BE2C (cell line): ENCODE measurements around the gene SS18L1. TPM values are rescaled to one million over a fixed set of nuclear protein-coding genes. Genes with fewer than 3 reads are reported as not detected.

Source experiments
- DNase-seq: peaks from one replicate; pipeline ENCODE4 v3.0.0-alpha.2; 2020
- H3K27me3 ChIP-seq: fragments of 250-450 bp; sonication (Bioruptor Pico); 2 replicates; pipeline ENCODE4 v1.5.1; 2020; ENCODE audit warnings: mild to moderate bottlenecking
- H3K36me3 ChIP-seq: fragments of 250-450 bp; sonication (Bioruptor Pico); 2 replicates; pipeline ENCODE4 v1.5.1; 2020; ENCODE audit warnings: mild to moderate bottlenecking
- H3K4me1 ChIP-seq: fragments of 250-450 bp; sonication (Bioruptor Pico); 2 replicates; pipeline ENCODE4 v1.5.1; 2020
- H3K4me3 ChIP-seq: 2 replicates; pipeline ENCODE4 v1.5.1; 2011; ENCODE audit warnings: low read depth, low read length
- H3K9me3 ChIP-seq: fragments of 250-450 bp; sonication (Bioruptor Pico); 2 replicates; pipeline ENCODE4 v1.5.1; 2020
- CTCF ChIP-seq: IDR thresholded peaks from 2 replicates; pipeline ENCODE4 v1.5.1; 2012; ENCODE audit warnings: mild to moderate bottlenecking, low read depth, low read length
- polyA plus RNA-seq: library from polyadenylated mRNA; unstranded; fragments of >200 nt; gene quantifications from one replicate; pipeline ENCODE4 v1.2.1, GENCODE V29; 2012; ENCODE audit warnings: low read depth, missing spikeins; ENCODE audit not compliant: insufficient read length, insufficient read depth

SS18L1 gene
- polyA plus RNA-seq: 65.5 TPM

- H3K36me3 ChIP-seq: peaks cover 55% of the 10 kb centered on the region
- H3K27me3 ChIP-seq: no peaks in the 10 kb centered on the region; the same call in 1 of the 2 replicates
- no peak for TF ChIP-seq CTCF
- H3K9me3 ChIP-seq: no peaks in the 10 kb centered on the region
- DNase-seq: peak; percentile 90
- H3K4me3 ChIP-seq: peak within 1 kb of the TSS; percentile 91
- peaks cover 18% of the 10 kb centered on the region for H3K4me1 ChIP-seq
These were observed at the start of gene SS18L1, which contains the start of gene PSMA7 for GRCh38 chr20:62143081-62143956. SS18L1 (plus strand) TSS chr20:62143769; CDS start chr20:62143821, 52 bp downstream. PSMA7 (minus strand) TSS chr20:62143394; CDS start chr20:62143303, 91 bp downstream.

DNA sequence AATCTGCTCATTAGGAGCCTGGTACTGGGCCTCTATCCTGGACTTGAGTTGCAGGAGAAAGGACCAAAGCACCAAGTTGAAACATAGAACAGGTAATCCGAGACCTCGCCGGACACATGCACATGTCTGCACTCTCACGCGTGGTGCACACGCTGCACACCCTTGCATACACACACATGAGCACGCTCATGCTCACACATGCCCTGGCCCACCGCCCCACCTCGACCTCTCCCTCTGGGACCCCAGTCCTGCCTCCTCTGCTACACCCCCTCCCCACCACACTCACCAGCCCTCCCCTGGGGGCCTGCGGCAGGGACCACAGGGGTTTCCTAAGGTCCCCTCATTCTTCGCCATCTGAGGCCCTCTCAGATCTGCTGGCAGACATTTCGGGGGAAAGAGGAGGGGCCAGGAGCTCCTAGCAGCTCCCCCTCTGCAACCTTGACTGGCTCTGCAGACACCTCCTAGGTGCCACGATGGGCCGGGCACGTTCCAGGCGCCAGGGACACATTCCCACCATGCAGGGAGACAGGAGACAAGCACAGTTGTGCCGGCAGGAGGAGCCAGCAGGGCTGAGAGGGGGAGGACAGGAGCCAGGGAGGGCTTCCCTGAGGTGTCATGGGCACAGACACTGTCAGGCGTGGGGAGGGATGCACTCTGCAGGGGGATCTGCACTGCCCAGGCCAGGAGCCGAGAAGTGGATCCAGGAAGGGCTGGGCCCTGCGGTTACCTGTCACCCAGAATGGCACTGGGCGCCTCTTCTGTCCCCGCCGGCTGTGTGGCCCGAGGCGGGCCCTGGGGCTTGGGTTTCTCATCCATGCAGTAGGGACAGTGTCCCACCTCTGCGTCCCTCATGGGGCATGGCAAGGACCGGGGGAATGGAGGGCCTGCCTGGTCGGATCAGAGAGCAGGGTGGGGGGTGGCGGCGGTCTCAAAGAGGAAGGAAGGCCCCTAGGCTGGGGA lies 46.9 kb upstream of the SS18L1 start:
- H3K9me3 ChIP-seq: peaks cover 1% of the 10 kb centered on the region
- no peak for DNase-seq
- TF ChIP-seq CTCF: no peak
- no peak overlapping the region for H3K4me3 ChIP-seq
- no peaks in the 10 kb centered on the region for H3K27me3 ChIP-seq
- H3K4me1 ChIP-seq: no peaks in the 10 kb centered on the region
- H3K36me3 ChIP-seq: no peaks in the 10 kb centered on the region

DNA sequence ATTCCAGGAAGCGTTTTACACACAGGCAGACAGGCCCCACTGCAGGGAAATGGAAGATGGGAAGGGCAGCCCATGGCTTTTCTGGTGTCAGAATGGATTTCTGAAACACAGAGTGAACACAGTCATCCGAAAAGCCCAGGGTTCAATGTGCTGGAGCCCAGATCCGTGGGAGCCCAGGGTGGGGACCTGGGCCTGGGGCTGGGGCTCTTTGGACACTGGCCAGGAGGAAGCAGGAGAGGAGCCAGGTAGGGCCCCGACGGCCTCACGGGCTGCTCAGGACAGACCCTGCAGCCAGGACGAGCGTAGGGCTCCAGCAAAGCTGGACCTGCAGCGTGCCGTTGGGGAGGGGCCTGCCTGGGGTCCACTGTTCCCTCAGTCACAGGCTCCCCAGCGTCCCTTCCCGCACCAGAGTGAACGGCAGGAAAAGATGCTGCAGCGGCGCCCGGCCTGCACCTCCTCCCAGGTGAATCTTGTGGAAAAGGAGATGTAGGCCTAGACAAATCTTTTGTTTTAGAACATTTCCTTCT lies 45.6 kb upstream of the SS18L1 start:
- Histone ChIP-seq H3K27me3 (no peaks in the 10 kb centered on the region), H3K9me3 (peaks cover 2% of the 10 kb centered on the region; the same call in 1 of the 2 replicates), H3K36me3 (no peaks in the 10 kb centered on the region), H3K4me3 (no peak overlapping the region), H3K4me1 (no peaks in the 10 kb centered on the region)
- no peak for DNase-seq
- TF ChIP-seq CTCF: no peak

DNA sequence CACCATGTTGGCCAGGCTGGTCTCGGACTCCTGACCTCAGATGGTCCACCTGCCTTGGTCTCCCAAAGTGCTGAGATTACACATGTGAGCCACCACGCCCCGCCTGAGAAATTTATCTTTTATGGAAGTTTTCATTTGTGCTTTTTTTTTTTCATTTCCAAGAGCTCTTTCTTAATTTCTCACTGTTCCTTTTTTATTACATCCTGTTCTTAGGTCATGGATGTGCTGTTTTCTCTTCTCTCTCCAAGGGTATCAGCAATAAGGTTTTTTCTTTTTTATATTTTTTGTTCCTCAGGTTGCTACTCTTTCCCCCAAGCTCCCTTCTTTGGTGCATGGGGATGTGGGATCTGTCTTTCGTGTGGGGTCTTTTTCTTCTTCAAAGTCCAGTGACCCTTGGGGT lies 42.5 kb upstream of the SS18L1 start:
- Histone ChIP-seq H3K4me1 (no peaks in the 10 kb centered on the region), H3K9me3 (peaks cover 2% of the 10 kb centered on the region; the same call in 1 of the 2 replicates), H3K36me3 (no peaks in the 10 kb centered on the region), H3K27me3 (no peaks in the 10 kb centered on the region), H3K4me3 (no peak overlapping the region)
- DNase-seq: no peak
- TF ChIP-seq CTCF: no peak

- Histone ChIP-seq H3K9me3 (peaks cover 2% of the 10 kb centered on the region; the same call in 1 of the 2 replicates), H3K4me1 (no peaks in the 10 kb centered on the region), H3K36me3 (no peaks in the 10 kb centered on the region), H3K4me3 (no peak overlapping the region), H3K27me3 (no peaks in the 10 kb centered on the region)
- no peak for TF ChIP-seq CTCF
- no peak for DNase-seq
These were observed 39.9 kb upstream of the SS18L1 start for GRCh38 chr20:62103508-62104233.
